CD4-positive, alpha-beta memory T cell (primary cell): ENCODE results near the gene CMKLR1. TPM values are rescaled to one million over a fixed set of nuclear protein-coding genes. Genes with fewer than 3 reads are reported as not detected.

Experiments
- CTCF ChIA-PET: fragments of 350-600 bp; sonication (Branson Sonifier 250); formaldehyde crosslinking; loops from one replicate; lab custom pipeline; 2021; ENCODE audit warnings: inconsistent platforms; ENCODE audit not compliant: partially characterized antibody; lab: Charles Lee
- POLR2A ChIA-PET: fragments of 350-600 bp; sonication (Branson Sonifier 250); formaldehyde crosslinking; loops from one replicate; lab custom pipeline; 2021; ENCODE audit not compliant: partially characterized antibody; lab: Charles Lee
- DNase-seq, 5 donors: peaks; one replicate each; pipeline versions ENCODE4 v3.0.0 to v3.0.0-alpha.2; 2020 to 2022; ENCODE audit warnings: mixed read lengths in 1 of 5
- H3K27ac ChIP-seq: one replicate; pipeline ENCODE4 v1.7.0; 2013; ENCODE audit warnings: low read depth, low read length
- H3K27me3 ChIP-seq: 2 replicates; pipeline ENCODE4 v1.7.0; 2013; ENCODE audit warnings: mild to moderate bottlenecking, low read length, moderate library complexity; ENCODE audit not compliant: insufficient read depth
- H3K36me3 ChIP-seq: 2 replicates; pipeline ENCODE4 v1.7.0; 2013; ENCODE audit warnings: mild to moderate bottlenecking, low read length, moderate library complexity; ENCODE audit not compliant: insufficient read depth
- H3K4me1 ChIP-seq: 2 replicates; pipeline ENCODE4 v1.7.0; 2013; ENCODE audit warnings: mild to moderate bottlenecking, low read length, moderate library complexity; ENCODE audit not compliant: insufficient read depth
- H3K4me3 ChIP-seq, 2 donors: one replicate each; pipeline ENCODE4 v1.7.0; 2013; ENCODE audit warnings: low read length in 2 of 2, mild to moderate bottlenecking in 1 of 2
- H3K9me3 ChIP-seq, 2 donors: one replicate each; pipeline ENCODE4 v1.7.0; 2013; ENCODE audit warnings: low read length in 2 of 2, control low read depth in 1 of 2; ENCODE audit not compliant: control insufficient read depth in 1 of 2
- H3K27ac Mint-ChIP-seq, 7 donors: one replicate each; pipeline ENCODE4 v1.8.0; 2020 to 2021; ENCODE audit warnings: mixed read lengths in 7 of 7, mild to moderate bottlenecking in 6 of 7, inconsistent platforms in 3 of 7, moderate library complexity in 3 of 7
- H3K27me3 Mint-ChIP-seq, 2 donors: one replicate each; pipeline ENCODE4 v1.8.0; 2020 to 2021; ENCODE audit warnings: mixed read lengths in 2 of 2
- H3K36me3 Mint-ChIP-seq, 2 donors: one replicate each; pipeline ENCODE4 v1.8.0; 2020 to 2021; ENCODE audit warnings: mixed read lengths in 2 of 2, inconsistent platforms in 1 of 2, mild to moderate bottlenecking in 1 of 2
- H3K4me1 Mint-ChIP-seq, 4 donors: one replicate each; pipeline ENCODE4 v1.8.0; 2020 to 2021; ENCODE audit warnings: mixed read lengths in 4 of 4, mild to moderate bottlenecking in 1 of 4
- H3K4me3 Mint-ChIP-seq, 8 donors: one replicate each; pipeline ENCODE4 v1.8.0; 2020 to 2021; ENCODE audit warnings: mixed read lengths in 8 of 8, mild to moderate bottlenecking in 7 of 8, moderate library complexity in 6 of 8, inconsistent platforms in 3 of 8
- H3K9me3 Mint-ChIP-seq, 8 donors: one replicate each; pipeline ENCODE4 v1.8.0; 2020 to 2021; ENCODE audit warnings: mixed read lengths in 8 of 8, mild to moderate bottlenecking in 5 of 8, inconsistent platforms in 3 of 8, moderate library complexity in 1 of 8
- intact Hi-C: fragments of 100-400 bp; cut with micrococcal nuclease; formaldehyde crosslinking; loops from one replicate; pipeline ENCODE4 v1.15.1; 2023
- polyA plus RNA-seq, 2 donors: library from polyadenylated mRNA; unstranded; fragments of 300-500 nt; fragmentation: Illumina TruSeq; gene quantifications; one replicate each; pipeline ENCODE4 v1.2.3, GENCODE V29; 2021
- total RNA-seq, 2 experiments: library from RNA; stranded (reverse); gene quantifications; one replicate each; pipeline ENCODE4 v1.2.3, GENCODE V29; 2021

CMKLR1 gene, protein sequence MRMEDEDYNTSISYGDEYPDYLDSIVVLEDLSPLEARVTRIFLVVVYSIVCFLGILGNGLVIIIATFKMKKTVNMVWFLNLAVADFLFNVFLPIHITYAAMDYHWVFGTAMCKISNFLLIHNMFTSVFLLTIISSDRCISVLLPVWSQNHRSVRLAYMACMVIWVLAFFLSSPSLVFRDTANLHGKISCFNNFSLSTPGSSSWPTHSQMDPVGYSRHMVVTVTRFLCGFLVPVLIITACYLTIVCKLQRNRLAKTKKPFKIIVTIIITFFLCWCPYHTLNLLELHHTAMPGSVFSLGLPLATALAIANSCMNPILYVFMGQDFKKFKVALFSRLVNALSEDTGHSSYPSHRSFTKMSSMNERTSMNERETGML
- under 1 TPM; 0.87 to 0.94 TPM for total RNA-seq
- under 1 TPM in 1 of 2 donors, not detected in 1; 0.08 TPM for polyA plus RNA-seq

DNA sequence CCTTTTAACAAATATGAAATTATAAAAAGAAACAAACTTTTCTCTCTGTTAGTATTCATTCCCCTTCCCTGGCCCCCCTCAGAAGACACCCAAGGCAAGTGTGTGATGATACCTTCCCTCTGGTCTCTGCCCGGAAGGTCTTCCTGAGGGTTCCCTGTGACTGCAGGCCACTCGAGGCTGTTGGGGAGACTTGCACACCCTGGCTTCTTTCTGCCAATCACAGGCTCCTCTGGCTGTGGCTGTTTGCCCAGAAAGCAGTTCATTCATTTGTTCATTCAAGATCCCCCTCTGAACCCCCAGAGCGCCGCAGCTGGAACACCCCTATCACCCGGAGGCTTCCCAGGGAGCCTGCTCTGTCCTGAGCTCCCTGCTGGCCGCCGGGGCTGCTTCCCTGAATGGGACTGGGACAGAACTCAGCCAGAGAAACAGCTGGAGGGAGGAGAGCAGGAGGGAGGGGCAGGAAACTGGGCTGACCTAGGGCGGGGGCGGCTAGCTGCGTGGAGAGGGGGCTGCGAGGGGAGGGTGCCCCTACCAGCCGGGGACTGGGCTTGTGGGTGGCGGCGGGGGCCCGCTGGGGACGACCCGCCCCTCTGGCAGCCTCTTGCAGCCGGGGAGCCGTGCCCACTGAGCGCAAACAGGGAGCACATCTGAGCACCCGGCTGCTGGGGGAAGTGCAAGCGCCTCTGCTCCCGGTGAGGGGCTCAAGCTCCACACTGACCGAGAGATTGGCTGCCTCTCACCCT lies at the start of gene CMKLR1:
CMKLR1 (minus strand) TSS at position 397 of the 743 bp plus-strand sequence. CDS start 45,720 bp downstream, outside the sequence.
- Mint-ChIP-seq H3K27me3 (peaks cover 4 to 22% of the 10 kb centered on the region in 2 donors), H3K36me3 (no peaks in the 10 kb centered on the region), H3K9me3 (peaks cover 0 to 2% (median 0%) of the 10 kb centered on the region in 8 donors), H3K4me3 (peak within 1 kb of the TSS in 1 of 8 donors; percentile 50), H3K27ac (no peak within 1 kb of the TSS), H3K4me1 (peaks cover 0 to 6% (median 2%) of the 10 kb centered on the region in 4 donors)
- peaks cover 4% of the 10 kb centered on the region for H3K4me1 ChIP-seq
- no peaks in the 10 kb centered on the region for H3K9me3 ChIP-seq
- H3K27me3 ChIP-seq = peaks cover 4% of the 10 kb centered on the region
- H3K27ac ChIP-seq = no peak within 1 kb of the TSS
- intact Hi-C loops = no loop called here
- H3K4me3 ChIP-seq = no peak within 1 kb of the TSS
- no peaks in the 10 kb centered on the region for H3K36me3 ChIP-seq
- CTCF ChIA-PET = no interaction called here
- POLR2A ChIA-PET = no interaction called here
- no peak for DNase-seq

DNA sequence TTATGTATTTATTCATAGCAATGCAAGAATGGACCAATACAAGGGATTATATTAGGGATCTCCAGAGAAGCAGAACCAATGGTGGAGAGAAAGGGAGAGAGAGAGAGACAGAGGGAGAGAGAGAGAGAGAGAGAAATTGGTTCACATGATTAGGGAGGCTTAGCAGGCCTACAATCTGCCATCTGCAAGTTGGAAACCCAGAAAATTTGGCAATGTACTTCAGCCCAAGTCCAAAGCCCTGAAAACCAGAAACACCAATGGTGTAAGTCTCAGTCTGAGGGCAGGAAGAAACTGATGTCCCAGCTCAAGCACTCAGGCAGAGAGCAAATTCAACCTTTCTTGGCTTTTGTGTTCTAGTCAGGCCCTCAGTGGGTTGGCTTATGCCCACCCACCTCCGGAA lies 48.7 kb upstream of the CMKLR1 start:
- DNase-seq = no peak
- ChIA-PET POLR2A (no interaction called here), CTCF (no interaction called here)
- H3K4me3 Mint-ChIP-seq = no peak overlapping the region
- intact Hi-C loops = no loop called here
- H3K4me1 Mint-ChIP-seq = no peaks in the 10 kb centered on the region
- H3K27me3 ChIP-seq = no peaks in the 10 kb centered on the region
- H3K27me3 Mint-ChIP-seq = peaks cover 7 to 20% of the 10 kb centered on the region in 2 donors
- H3K4me1 ChIP-seq = no peaks in the 10 kb centered on the region
- no peak overlapping the region for H3K27ac Mint-ChIP-seq
- H3K36me3 ChIP-seq = no peaks in the 10 kb centered on the region
- H3K4me3 ChIP-seq = no peak overlapping the region
- H3K9me3 Mint-ChIP-seq = peaks cover 0 to 9% (median 4%) of the 10 kb centered on the region in 8 donors
- peaks cover 0 to 4% of the 10 kb centered on the region in 2 donors for H3K36me3 Mint-ChIP-seq
- no peaks in the 10 kb centered on the region for H3K9me3 ChIP-seq
- H3K27ac ChIP-seq = no peak overlapping the region

DNA sequence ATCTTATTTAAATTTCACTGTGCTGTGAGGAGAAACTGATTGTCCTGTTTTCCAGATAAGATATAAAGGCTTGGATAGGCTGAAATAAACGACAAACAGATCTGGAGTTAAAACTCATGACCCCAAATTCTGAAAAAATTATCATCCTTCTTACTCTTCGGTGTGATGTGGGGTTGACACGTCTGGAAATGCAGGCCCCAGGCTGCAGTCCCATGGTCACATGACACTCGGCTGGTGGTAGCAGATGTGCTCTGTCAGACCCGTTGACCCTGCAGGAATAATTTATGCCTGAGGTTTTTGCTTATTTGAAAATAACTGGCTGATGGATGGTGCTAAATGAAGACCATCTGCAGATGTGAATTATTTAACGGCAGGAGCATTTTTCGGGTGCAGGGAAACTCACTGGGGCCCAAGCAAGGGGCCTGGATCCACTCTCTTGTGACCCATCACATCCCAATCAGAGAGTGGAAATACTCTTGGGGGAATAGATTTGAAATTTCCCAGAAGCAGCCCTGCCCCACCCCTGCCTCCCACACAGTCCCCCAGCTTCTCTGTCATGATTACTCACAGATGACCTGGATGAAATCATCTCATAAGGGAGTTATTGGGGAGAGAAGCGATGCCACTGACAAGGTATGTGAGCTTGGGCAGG lies 47.7 kb upstream of the CMKLR1 start:
- H3K4me1 ChIP-seq = no peaks in the 10 kb centered on the region
- peaks cover 4 to 15% of the 10 kb centered on the region in 2 donors for H3K27me3 Mint-ChIP-seq
- peaks cover 0 to 4% of the 10 kb centered on the region in 2 donors for H3K36me3 Mint-ChIP-seq
- no peaks in the 10 kb centered on the region for H3K4me1 Mint-ChIP-seq
- H3K27ac ChIP-seq = no peak overlapping the region
- H3K9me3 ChIP-seq = no peaks in the 10 kb centered on the region
- no peak overlapping the region for H3K4me3 ChIP-seq
- H3K4me3 Mint-ChIP-seq = no peak overlapping the region
- no peak overlapping the region for H3K27ac Mint-ChIP-seq
- CTCF ChIA-PET = no interaction called here
- POLR2A ChIA-PET = no interaction called here
- intact Hi-C loops = no loop called here
- H3K36me3 ChIP-seq = no peaks in the 10 kb centered on the region
- no peak for DNase-seq
- no peaks in the 10 kb centered on the region for H3K27me3 ChIP-seq
- peaks cover 0 to 9% (median 3%) of the 10 kb centered on the region in 8 donors for H3K9me3 Mint-ChIP-seq

- H3K27ac Mint-ChIP-seq = no peak overlapping the region
- Histone ChIP-seq H3K27me3 (no peaks in the 10 kb centered on the region), H3K27ac (no peak overlapping the region), H3K4me3 (no peak overlapping the region), H3K36me3 (no peaks in the 10 kb centered on the region), H3K9me3 (no peaks in the 10 kb centered on the region), H3K4me1 (no peaks in the 10 kb centered on the region)
- ChIA-PET POLR2A (no interaction called here), CTCF (no interaction called here)
- H3K36me3 Mint-ChIP-seq = peaks cover 0 to 4% of the 10 kb centered on the region in 2 donors
- no peaks in the 10 kb centered on the region for H3K4me1 Mint-ChIP-seq
- peaks cover 8 to 11% of the 10 kb centered on the region in 2 donors for H3K27me3 Mint-ChIP-seq
- intact Hi-C loops = no loop called here
- peaks cover 1 to 14% (median 8%) of the 10 kb centered on the region in 8 donors for H3K9me3 Mint-ChIP-seq
- H3K4me3 Mint-ChIP-seq = no peak overlapping the region
- DNase-seq = no peak
Measured at GRCh38 chr12:108382437-108382801, 43.3 kb upstream of the CMKLR1 start.

DNA sequence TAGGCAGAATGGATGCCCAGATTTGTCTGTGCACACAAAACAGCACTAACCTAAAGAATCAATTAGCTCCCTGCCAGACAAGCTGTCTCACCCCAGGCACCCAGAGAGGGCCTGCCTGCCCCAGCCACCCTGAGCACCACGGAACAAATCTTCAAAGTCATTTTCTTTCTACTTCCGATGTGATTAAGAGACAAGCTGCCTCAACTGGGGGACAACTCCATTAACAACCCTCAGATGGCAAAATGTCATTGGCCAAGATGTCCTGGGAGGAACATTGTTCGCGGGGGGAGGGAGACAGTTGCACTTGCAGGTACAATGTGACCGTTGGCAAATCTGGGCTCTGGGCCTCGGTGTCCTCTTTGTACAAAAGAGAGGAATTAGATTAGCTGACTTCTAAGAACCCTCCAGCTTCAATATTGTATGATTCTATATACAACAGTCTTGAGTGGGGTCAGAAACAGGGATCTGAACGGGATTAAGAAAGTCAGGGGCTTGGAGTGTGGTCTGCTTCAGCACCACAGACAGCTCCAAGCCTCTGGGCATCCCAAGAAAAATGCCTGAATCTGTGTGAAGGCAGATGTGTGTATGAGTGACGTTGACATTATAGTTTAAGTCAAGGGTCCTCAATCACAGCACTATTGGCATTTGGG lies 42.8 kb upstream of the CMKLR1 start:
- no peak overlapping the region for H3K4me3 ChIP-seq
- Mint-ChIP-seq H3K4me1 (no peaks in the 10 kb centered on the region), H3K27me3 (peaks cover 8 to 13% of the 10 kb centered on the region in 2 donors), H3K4me3 (no peak overlapping the region), H3K36me3 (peaks cover 0 to 4% of the 10 kb centered on the region in 2 donors), H3K9me3 (peaks cover 2 to 19% (median 10%) of the 10 kb centered on the region in 8 donors), H3K27ac (no peak overlapping the region)
- H3K4me1 ChIP-seq = no peaks in the 10 kb centered on the region
- intact Hi-C loops = no loop called here
- H3K36me3 ChIP-seq = no peaks in the 10 kb centered on the region
- ChIA-PET CTCF (interaction anchor here (1.6 kb wide), 1 partner anchor 141 kb away, joined by 4 read pairs; no protein-coding TSS in a partner anchor), POLR2A (no interaction called here)
- no peak overlapping the region for H3K27ac ChIP-seq
- no peaks in the 10 kb centered on the region for H3K9me3 ChIP-seq
- no peaks in the 10 kb centered on the region for H3K27me3 ChIP-seq
- DNase-seq = no peak

DNA sequence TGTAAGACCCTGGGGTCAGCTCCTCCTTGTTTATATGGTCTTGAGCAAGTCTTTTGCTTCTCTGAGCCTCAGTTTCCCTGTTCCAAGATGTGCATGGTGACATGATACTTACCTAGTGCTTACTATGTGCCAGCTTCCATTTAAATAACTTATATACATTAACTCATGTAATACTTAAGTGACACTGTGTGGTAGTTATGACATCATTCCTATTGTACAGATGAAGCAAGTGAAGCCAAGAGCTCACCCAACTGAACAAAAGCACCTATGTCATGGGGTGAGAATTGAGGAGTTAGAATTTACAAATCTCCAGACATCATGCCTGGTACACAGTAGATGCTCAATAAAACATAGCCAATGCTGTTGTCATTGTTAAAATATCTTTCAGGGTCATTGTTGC lies 41.3 kb upstream of the CMKLR1 start:
- ChIA-PET POLR2A (no interaction called here), CTCF (interaction anchor here (1.6 kb wide), 1 partner anchor 140 kb away, joined by 4 read pairs; no protein-coding TSS in a partner anchor)
- Mint-ChIP-seq H3K36me3 (peaks cover 0 to 5% of the 10 kb centered on the region in 2 donors), H3K27ac (no peak overlapping the region), H3K9me3 (peaks cover 2 to 29% (median 18%) of the 10 kb centered on the region in 8 donors), H3K4me3 (no peak overlapping the region), H3K4me1 (no peaks in the 10 kb centered on the region), H3K27me3 (peaks cover 9 to 11% of the 10 kb centered on the region in 2 donors)
- no peaks in the 10 kb centered on the region for H3K27me3 ChIP-seq
- H3K4me1 ChIP-seq = no peaks in the 10 kb centered on the region
- H3K27ac ChIP-seq = no peak overlapping the region
- no peak overlapping the region for H3K4me3 ChIP-seq
- DNase-seq = no peak
- H3K9me3 ChIP-seq = no peaks in the 10 kb centered on the region
- H3K36me3 ChIP-seq = no peaks in the 10 kb centered on the region
- intact Hi-C loops = no loop called here
